ENCODE results near the gene VAC14.

Gene VAC14

DNA sequence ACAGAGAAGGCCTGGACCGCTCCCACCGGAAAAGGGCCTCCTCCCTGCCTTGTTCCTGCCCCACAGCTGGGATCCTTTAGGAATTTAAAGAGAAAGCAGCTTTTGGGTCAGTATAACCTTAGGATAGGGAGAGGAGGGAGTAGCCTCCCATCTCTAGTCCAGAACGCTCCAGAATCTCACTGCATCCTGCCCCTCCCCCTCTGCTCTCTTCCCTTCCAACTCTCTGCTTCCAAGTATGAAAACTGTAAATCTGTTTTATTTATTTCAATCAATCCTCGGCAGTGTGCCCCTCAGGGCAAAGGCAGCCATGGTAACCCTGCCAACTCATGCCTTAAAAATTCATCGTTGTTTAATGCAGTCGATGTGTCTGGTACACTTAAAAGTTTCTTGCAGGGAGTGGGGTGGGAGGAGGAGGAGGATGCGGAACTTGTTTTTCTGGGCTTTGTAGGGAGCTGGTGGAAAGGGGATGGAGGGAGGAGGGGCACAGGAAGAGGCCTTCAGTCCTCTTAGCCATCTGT lies 94.0 kb downstream of the VAC14 start:
- Histone ChIP-seq H3K9ac (ENCODE audit: low read length) (no peak overlapping the region), H3K36me3 (ENCODE audit: insufficient read depth, low read length) (no peaks in the 10 kb centered on the region), H4K20me1 (ENCODE audit: insufficient read depth, low read length) (no peaks in the 10 kb centered on the region), H3K27ac (ENCODE audit: low read depth, low read length, poor library complexity, severe bottlenecking) (no peak overlapping the region), H3F3A (ENCODE audit: insufficient read depth, low read length) (no peaks in the 10 kb centered on the region), H3K4me1 (ENCODE audit: insufficient read depth, low read length, severe bottlenecking) (no peaks in the 10 kb centered on the region), H2AFZ (ENCODE audit: low read length) (no peak overlapping the region), H3K4me2 (ENCODE audit: low read length) (no peak overlapping the region), H3K27me3 (ENCODE audit: insufficient read depth, low read length) (no peaks in the 10 kb centered on the region), H3K9me2 (ENCODE audit: low read depth, low read length) (no peaks in the 10 kb centered on the region), H3K4me3 (ENCODE audit: low read depth, low read length, poor library complexity, severe bottlenecking) (no peak overlapping the region), H3K79me2 (ENCODE audit: insufficient read depth, low read length) (no peaks in the 10 kb centered on the region), H3K9me3 (ENCODE audit: low read length) (no peaks in the 10 kb centered on the region)
- TF ChIP-seq, protein P1, sequence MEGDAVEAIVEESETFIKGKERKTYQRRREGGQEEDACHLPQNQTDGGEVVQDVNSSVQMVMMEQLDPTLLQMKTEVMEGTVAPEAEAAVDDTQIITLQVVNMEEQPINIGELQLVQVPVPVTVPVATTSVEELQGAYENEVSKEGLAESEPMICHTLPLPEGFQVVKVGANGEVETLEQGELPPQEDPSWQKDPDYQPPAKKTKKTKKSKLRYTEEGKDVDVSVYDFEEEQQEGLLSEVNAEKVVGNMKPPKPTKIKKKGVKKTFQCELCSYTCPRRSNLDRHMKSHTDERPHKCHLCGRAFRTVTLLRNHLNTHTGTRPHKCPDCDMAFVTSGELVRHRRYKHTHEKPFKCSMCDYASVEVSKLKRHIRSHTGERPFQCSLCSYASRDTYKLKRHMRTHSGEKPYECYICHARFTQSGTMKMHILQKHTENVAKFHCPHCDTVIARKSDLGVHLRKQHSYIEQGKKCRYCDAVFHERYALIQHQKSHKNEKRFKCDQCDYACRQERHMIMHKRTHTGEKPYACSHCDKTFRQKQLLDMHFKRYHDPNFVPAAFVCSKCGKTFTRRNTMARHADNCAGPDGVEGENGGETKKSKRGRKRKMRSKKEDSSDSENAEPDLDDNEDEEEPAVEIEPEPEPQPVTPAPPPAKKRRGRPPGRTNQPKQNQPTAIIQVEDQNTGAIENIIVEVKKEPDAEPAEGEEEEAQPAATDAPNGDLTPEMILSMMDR (IDR thresholded peaks at IDR 0.05; ENCODE audit: low read length): no peak
- TF ChIP-seq EZH2 (IDR thresholded peaks at IDR 0.05; ENCODE audit: borderline replicate concordance, low read length): no peak

DNA sequence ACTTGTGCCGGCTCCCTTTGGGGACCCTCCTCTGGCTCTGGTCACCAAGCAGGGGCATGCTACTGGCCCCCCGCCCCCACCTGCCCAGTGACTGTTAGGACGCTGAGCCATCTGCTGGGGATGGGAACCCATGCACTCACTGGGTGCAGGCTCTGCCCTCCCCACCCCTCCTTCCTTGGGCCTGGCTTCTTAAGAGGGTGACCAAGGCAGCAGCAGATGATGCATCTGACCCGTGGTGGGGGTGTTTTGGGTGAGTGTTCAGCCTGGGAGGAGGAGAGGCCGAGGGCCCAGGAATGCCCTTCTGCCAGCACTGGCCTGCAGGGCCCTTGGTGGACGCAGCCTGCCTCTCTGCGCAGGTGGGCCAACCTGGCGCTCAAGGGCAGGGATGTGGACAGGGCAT lies 95.9 kb downstream of the VAC14 start:
- TF ChIP-seq EZH2 (IDR thresholded peaks at IDR 0.05; ENCODE audit: borderline replicate concordance, low read length): no peak
- TF ChIP-seq, protein P1 (IDR thresholded peaks at IDR 0.05; ENCODE audit: low read length): no peak
- Histone ChIP-seq H3K9me3 (ENCODE audit: low read length) (no peaks in the 10 kb centered on the region), H3K4me1 (ENCODE audit: insufficient read depth, low read length, severe bottlenecking) (no peaks in the 10 kb centered on the region)

DNA sequence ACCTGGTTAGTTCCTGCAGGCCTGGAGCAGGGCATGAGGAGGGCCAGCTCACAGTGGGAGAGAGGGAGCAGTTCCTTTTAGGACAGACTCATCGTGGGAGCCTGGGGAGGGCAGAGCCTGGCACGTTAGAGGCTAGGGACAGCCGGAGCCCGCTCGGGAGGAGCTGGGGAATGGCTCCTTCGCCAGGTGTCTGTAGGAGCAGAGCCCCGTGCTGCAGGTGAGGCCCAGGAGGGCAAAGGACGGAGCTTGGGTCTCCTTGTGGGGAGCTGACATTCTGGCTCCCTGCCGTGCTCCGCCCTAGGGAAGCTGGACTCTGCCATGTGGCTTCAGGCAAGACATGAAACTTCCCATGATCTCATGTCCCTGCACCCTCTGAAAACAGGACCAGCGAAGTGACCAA lies 96.4 kb downstream of the VAC14 start:
- Histone ChIP-seq H3K4me3 (ENCODE audit: low read depth, low read length, poor library complexity, severe bottlenecking) (no peak overlapping the region), H3K9ac (ENCODE audit: low read length) (no peak overlapping the region), H3K27ac (ENCODE audit: low read depth, low read length, poor library complexity, severe bottlenecking) (no peak overlapping the region), H3K36me3 (ENCODE audit: insufficient read depth, low read length) (no peaks in the 10 kb centered on the region), H3K79me2 (ENCODE audit: insufficient read depth, low read length) (no peaks in the 10 kb centered on the region), H3F3A (ENCODE audit: insufficient read depth, low read length) (no peaks in the 10 kb centered on the region), H3K4me2 (ENCODE audit: low read length) (no peak overlapping the region), H3K4me1 (ENCODE audit: insufficient read depth, low read length, severe bottlenecking) (no peaks in the 10 kb centered on the region), H2AFZ (ENCODE audit: low read length) (no peak overlapping the region), H3K27me3 (ENCODE audit: insufficient read depth, low read length) (no peaks in the 10 kb centered on the region), H3K9me3 (ENCODE audit: low read length) (no peaks in the 10 kb centered on the region), H3K9me2 (ENCODE audit: low read depth, low read length) (no peaks in the 10 kb centered on the region), H4K20me1 (ENCODE audit: insufficient read depth, low read length) (no peaks in the 10 kb centered on the region)
- TF ChIP-seq EZH2 (IDR thresholded peaks at IDR 0.05; ENCODE audit: borderline replicate concordance, low read length): no peak
- TF ChIP-seq, protein P1 (IDR thresholded peaks at IDR 0.05; ENCODE audit: low read length): no peak

More for the DNA sequence above, 95.9 kb downstream of the VAC14 start:
- H3K9me2 ChIP-seq (ENCODE audit: low read depth, low read length): no peaks in the 10 kb centered on the region
- H3K4me3 ChIP-seq (ENCODE audit: low read depth, low read length, poor library complexity, severe bottlenecking): no peak overlapping the region
- no peaks in the 10 kb centered on the region for H3K36me3 ChIP-seq (ENCODE audit: insufficient read depth, low read length)
- H3K27me3 ChIP-seq (ENCODE audit: insufficient read depth, low read length): no peaks in the 10 kb centered on the region
- H3K27ac ChIP-seq (ENCODE audit: low read depth, low read length, poor library complexity, severe bottlenecking): no peak overlapping the region
- H3K4me2 ChIP-seq (ENCODE audit: low read length): no peak overlapping the region
- H3K79me2 ChIP-seq (ENCODE audit: insufficient read depth, low read length): no peaks in the 10 kb centered on the region
- no peaks in the 10 kb centered on the region for H3F3A ChIP-seq (ENCODE audit: insufficient read depth, low read length)
- no peaks in the 10 kb centered on the region for H4K20me1 ChIP-seq (ENCODE audit: insufficient read depth, low read length)
- H3K9ac ChIP-seq (ENCODE audit: low read length): no peak overlapping the region
- no peak overlapping the region for H2AFZ ChIP-seq (ENCODE audit: low read length)

Data from OCI-LY1 (cell line).